Measurements from ENCODE around the gene CDCA3. TPM values are rescaled to one million over a fixed set of nuclear protein-coding genes. Genes with fewer than 3 reads are reported as not detected.
"Not testable (repeated sequence)": the region's sequence is repeated elsewhere in the genome, so short reads cannot be mapped to it uniquely, and the experiment has no call there.

The CDCA3 gene
- total and polyA plus RNA-seq, 7 donors = 0.21 to 3.3 (median 0.86) TPM; not detected in 1

DNA sequence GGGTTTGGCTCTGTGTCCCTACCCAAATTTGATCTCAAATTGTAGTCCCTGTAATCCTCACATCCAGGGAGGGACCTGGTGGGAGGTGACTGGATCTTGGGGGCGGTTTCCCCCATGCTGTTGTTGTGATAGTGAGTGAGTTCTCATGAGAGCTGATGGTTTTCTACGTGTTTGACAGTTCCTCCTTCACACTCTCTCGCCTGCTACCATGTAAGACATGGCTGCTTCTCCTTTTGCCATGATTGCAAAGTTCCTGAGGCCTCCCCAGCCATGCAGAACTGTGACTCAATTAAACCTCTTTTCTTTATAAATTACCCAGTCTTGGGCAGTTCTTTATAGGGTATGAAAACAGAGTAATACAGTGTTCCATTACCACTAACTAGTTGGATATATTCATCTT is 43.2 kb upstream of the CDCA3 start:
- no peaks in the 10 kb centered on the region for H3K4me1 ChIP-seq
- H3K36me3 ChIP-seq (ENCODE audit: insufficient read depth in 1 of 2, low read depth in 1 of 2) = no peaks in the 10 kb centered on the region
- no peaks in the 10 kb centered on the region for H3K27me3 ChIP-seq (ENCODE audit: insufficient read depth in 3 of 3, low read length in 2 of 3)
- H3K4me3 ChIP-seq = no peak overlapping the region
- intact Hi-C loops (cut with DNase I) = no loop called here
- no peak overlapping the region for H3K27ac ChIP-seq
- ATAC-seq (no peak), DNase-seq (no peak)
- H3K9me3 ChIP-seq = no peaks in the 10 kb centered on the region
- TF ChIP-seq CTCF (IDR thresholded peaks at IDR 0.05) = no peak
- WGBS, 3 donors = 87 to 93% (median 87%) methylated on average over 3 of the region's 3 CpGs

DNA sequence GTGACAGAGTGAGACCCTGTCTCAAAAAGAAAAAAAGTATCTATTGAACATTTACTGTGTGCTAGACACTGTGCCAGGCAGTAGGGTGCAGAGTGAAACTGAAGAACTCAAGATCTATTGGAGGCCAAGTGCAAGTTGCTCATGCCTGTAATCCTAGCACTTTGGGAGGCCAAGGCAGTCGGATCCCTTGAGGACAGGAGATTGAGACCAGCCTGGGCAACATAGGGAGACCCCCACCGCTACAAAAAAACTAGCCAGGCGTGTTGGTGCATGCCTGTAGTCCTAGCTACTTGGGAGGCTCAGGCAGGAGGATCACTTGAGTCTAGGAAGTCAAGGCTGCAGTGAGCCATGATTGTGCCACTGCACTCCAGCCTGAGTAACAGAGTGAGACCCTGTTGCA is 41.6 kb upstream of the CDCA3 start:
- H3K4me1 ChIP-seq; H3K27ac ChIP-seq; H3K4me3 ChIP-seq; H3K36me3 ChIP-seq (ENCODE audit: insufficient read depth in 1 of 2, low read depth in 1 of 2); H3K9me3 ChIP-seq; ATAC-seq; DNase-seq; H3K27me3 ChIP-seq (ENCODE audit: insufficient read depth in 3 of 3, low read length in 2 of 3); intact Hi-C loops (cut with DNase I): not testable (repeated sequence)
- 89 to 96% (median 90%) methylated on average over 3 of the region's 3 CpGs for WGBS, 3 donors

- TF ChIP-seq CTCF (IDR thresholded peaks at IDR 0.05) = no peak
- no peaks in the 10 kb centered on the region for H3K9me3 ChIP-seq
- no peaks in the 10 kb centered on the region for H3K36me3 ChIP-seq (ENCODE audit: insufficient read depth in 1 of 2, low read depth in 1 of 2)
- peak overlapping the region; percentile 68 for H3K4me3 ChIP-seq
- 76 to 84% (median 83%) methylated on average over 5 of the region's 5 CpGs for WGBS, 3 donors
- H3K27me3 ChIP-seq (ENCODE audit: insufficient read depth in 3 of 3, low read length in 2 of 3) = no peaks in the 10 kb centered on the region
- ATAC-seq (peak in 3 of 4 donors; percentile 2 to 3 (median 2)), DNase-seq (no peak)
- H3K27ac ChIP-seq = peak overlapping the region; percentile 81
- intact Hi-C loops (cut with DNase I) = no loop called here
- no peaks in the 10 kb centered on the region for H3K4me1 ChIP-seq
Measured at GRCh38 chr12:6891646-6892001, 40.5 kb upstream of the CDCA3 start.

DNA sequence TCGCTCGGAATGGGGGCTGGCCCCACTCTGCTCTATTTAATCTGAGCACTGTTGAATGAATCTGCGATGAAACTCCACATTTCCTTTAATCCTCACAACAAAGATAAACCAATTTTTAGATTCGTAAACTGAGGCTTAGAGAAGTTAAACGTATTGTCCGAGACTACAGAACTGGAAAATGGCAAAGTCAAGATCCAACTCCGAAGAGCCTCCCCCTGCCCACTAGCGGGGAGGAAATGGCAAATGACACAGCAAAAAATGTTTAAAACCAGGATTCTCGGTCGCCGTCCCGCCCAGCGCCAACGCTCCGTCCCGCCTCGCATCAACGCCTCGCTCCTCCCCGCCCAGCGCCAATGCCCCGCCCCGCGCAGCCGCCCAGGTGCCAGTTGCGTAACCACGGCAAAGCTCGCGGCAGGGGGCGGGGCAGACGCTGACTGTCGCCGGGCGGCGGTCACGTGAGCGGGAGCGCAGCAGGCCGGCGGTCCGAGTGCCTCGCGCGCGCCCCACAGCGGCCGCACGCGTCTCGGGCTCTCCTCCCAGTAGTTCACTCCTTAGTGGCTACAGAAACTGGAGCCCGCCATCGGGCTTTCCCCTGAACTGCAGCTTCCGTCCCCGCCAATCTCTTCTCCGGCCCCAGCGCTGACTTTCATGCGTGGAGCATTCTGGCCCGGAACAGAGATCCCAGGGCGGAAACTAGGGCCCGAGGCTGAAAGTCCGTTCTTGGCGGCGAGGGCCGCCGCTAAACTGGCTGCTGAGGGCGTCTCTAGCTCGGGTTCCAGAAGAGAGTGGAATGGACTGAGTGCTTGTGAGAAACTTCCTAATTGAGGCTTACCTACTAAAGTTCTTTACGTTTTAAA is 39.9 kb upstream of the CDCA3 start:
- 1 to 3% (median 1%) methylated on average over 46 to 68 of the region's 68 CpGs for WGBS, 3 donors
- Histone ChIP-seq H3K9me3 (no peaks in the 10 kb centered on the region), H3K36me3 (ENCODE audit: insufficient read depth in 1 of 2, low read depth in 1 of 2) (no peaks in the 10 kb centered on the region), H3K4me3 (peak overlapping the region; percentile 68), H3K4me1 (no peaks in the 10 kb centered on the region), H3K27ac (peak overlapping the region; percentile 81), H3K27me3 (ENCODE audit: insufficient read depth in 3 of 3, low read length in 2 of 3) (no peaks in the 10 kb centered on the region)
- peak; percentile 98 to 99 for DNase-seq
- ATAC-seq = peak; percentile 99 to 100 (median 99)
- TF ChIP-seq CTCF (IDR thresholded peaks at IDR 0.05) = peak; percentile 89
- intact Hi-C loops (cut with DNase I) = no loop called here

DNA sequence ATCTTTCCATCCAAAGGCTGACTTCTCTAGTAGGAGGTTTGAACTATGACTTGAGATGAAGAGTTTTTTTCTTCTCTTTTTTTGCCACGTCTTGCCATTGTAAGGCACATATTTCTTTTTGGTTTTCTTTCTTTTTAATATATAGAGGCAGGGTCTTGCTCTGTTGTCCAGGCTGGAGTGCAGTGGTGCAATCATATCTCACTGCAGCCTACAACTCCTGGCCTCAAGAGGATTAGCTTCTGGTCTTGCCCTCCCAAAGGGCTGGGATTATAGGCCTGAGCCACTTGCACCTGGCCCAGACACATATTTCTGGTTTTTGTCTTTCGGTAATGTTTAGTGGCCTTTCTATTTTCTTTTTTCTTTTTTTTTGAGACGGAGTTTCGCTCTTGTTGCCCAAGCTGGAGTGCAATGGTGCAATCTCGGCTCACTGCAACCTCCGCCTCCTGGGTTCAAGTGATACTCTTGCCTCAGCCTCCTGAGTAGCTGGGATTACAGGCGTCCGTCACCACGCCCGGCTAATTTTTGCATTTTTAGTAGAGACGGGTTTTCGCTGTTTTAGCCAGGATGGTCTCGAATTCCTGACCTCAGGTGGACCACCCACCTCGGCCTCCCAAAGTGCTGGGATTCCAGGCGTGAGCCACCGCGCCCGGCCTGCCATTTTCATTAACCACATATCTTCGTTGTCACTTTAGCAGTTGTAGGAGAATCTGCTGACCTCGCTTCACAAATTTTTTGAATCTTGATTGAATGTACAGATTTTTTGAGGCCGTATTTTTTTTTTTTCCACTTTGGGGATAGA is 38.9 kb upstream of the CDCA3 start:
- DNase-seq; H3K4me1 ChIP-seq; H3K27me3 ChIP-seq (ENCODE audit: insufficient read depth in 3 of 3, low read length in 2 of 3); ATAC-seq; H3K36me3 ChIP-seq (ENCODE audit: insufficient read depth in 1 of 2, low read depth in 1 of 2); H3K9me3 ChIP-seq; intact Hi-C loops (cut with DNase I): not testable (repeated sequence)
- WGBS, 3 donors = 93 to 95% (median 95%) methylated on average over 21 of the region's 21 CpGs
- peak overlapping the region; percentile 68 for H3K4me3 ChIP-seq
- peak overlapping the region; percentile 81 for H3K27ac ChIP-seq

GRCh38 chr12:6888794-6889193 is 37.7 kb upstream of the CDCA3 start:
- H3K9me3 ChIP-seq; H3K4me3 ChIP-seq; DNase-seq; intact Hi-C loops (cut with DNase I); H3K4me1 ChIP-seq; H3K27ac ChIP-seq; ATAC-seq; H3K27me3 ChIP-seq (ENCODE audit: insufficient read depth in 3 of 3, low read length in 2 of 3): not testable (repeated sequence)
- WGBS, 3 donors = 77 to 81% (median 78%) methylated on average over 7 of the region's 7 CpGs
- peaks cover 0 to 17% of the 10 kb centered on the region in 2 donors for H3K36me3 ChIP-seq (ENCODE audit: insufficient read depth in 1 of 2, low read depth in 1 of 2)

Measured in psoas muscle (tissue), 8 donors.